HG02588 (cell line): Measurements from ENCODE around the gene LRRN4.
"Not testable (repeated sequence)": the region's sequence is repeated elsewhere in the genome, so short reads cannot be mapped to it uniquely, and the experiment has no call there.

Source experiments
- ATAC-seq: cut with Tn5 transposase; IDR thresholded peaks from one replicate; pipeline ENCODE4 v1.9.1; 2021; ENCODE audit warnings: mild to moderate bottlenecking, moderate library complexity; ENCODE audit not compliant: unreplicated experiment

The LRRN4 gene

DNA sequence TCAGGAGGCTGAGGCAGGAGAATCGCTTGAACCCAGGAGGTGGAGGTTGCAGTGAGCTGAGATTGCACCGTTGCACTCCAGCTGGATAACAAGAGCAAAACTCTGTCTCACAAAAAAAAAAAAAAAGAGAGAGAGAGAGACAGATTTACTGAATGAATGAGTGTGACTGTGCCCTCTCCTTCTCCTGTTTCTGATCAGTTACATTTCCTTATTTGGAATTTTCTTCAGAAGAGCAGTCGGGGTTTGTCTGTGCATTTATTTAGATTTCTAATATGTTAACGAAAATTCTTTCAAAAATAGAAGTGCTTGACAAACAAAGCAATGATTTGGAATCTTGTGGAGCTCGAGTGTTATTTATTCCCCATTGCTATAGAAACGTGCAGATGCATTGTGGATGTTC, 6.4 kb upstream of the LRRN4 start:
- no peak for ATAC-seq

DNA sequence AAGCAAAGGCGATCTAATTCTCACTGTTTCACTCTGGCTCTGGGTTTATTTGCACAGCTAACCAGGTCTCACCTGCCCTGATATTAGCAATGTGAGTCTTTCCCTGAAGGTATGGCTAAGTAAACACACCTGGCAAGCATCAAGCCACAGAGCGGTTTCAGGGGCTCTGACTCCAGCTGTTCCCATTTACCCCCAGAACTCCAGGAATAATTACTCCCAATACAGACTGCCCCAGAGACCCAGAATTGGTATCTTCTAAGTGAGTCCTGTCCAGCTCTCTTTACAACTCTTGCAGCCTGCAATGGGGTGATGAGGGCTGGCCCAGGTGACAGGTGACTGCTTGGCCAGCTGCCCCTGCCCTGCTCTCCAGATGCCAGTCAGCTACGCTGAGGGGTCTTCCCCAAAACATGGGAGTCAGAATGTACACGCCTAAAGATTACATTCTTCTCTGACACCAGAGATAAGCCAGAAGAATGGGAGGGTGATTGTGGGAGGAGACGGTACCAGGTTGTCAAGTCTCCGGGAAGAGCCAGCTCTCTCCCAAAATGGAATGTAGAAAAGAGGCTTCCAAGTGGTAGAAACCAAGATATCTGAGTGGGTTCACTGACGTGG, 4.9 kb upstream of the LRRN4 start:
- ATAC-seq: no peak

DNA sequence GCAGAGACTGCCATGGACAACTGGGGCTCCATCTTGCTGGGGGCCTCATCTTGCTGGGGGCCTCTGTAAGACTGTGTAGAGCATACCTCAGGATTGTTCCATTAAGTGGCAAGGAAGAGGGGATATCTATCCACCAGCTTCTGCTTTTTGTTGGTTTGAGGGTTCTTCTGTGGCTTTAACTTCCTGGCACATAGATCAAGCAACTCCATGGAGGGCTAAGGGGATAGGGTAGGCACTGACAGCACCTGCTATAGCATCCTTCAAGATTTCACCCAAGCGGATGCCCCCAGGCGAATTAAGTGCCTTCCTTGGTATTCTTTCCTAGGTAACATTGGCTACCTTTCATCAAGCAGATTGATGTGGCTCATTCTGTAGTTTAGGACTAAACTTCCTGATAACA, 3.8 kb upstream of the LRRN4 start:
- ATAC-seq: no peak

DNA sequence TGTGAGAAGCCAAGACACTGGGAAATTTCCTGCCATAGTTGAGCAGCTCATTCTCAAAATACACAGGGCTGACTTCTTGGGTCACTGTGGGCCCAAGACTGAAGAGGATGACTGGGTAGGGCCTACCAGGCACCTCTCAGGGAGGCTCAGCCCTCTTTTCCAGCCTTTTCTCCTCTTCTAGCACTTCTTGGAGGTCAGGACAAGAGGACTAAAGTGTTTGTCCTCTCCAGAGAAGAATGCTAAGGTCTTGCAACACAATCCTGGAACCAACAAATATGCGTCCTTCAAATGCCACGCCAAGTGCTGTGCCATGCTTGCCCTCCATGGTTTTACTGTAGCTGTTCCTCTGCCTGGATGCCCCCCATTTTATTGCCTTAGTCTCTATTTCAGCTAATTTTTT, 3.3 kb upstream of the LRRN4 start:
- no peak for ATAC-seq

DNA sequence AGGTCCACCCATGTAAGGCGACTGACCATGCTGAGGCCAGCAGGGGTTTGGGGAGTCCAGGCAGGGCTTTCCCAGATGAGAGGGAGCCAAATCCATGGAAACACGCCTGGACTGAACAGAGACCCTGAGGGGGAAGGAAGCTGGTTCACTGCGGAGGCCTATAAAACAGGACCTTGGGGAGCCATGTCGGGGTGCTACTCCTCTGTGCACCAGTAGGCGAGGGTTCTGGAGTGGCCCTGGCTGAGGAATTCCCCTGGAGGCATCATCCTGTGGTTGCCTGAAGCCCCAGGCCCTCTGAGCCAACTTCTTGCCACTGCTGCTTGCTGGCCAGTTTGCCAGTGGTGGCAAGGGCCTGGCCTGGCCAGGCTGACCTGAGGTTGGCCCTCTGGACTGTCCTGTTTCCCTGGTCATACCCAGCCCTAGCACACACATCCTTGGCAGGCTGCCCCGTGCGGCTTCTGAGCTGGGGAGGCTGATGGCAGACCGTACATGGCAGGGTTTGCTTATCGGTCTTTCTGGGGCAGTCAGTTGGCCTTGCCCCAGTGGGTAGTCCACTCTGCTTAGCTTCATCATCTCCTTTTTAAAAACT, 2.2 kb upstream of the LRRN4 start:
- no peak for ATAC-seq

DNA sequence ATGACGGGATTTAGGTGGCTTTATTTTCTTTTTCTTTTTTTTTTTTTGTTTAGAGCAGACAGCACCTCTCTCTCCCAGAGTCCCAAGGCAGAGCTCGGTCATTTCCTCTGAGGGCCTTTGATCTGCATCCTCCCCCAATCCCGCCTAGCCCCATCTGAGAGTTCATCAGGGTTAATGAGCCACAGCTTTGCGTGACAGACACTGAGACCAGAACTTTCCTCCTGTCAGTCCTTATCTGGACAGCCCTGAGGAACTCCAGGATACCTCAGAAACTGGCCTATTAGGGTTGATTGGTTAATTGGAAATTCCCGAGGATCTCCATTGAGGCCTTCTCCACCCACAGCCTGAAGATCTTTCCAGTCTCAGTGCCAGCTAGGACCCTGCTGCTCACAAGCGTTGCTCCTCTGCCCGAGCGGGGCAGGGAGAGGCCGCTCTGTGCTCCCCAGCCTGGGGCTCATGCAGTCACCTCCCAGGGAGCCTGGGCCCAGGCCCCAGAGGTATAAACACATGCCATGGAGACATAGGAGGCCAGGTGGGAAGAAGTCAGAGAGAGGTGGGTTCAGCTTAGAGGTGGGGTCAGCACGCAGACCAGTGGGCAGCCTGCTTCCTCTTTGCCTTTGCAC, 1.4 kb upstream of the LRRN4 start:
- ATAC-seq: no peak

DNA sequence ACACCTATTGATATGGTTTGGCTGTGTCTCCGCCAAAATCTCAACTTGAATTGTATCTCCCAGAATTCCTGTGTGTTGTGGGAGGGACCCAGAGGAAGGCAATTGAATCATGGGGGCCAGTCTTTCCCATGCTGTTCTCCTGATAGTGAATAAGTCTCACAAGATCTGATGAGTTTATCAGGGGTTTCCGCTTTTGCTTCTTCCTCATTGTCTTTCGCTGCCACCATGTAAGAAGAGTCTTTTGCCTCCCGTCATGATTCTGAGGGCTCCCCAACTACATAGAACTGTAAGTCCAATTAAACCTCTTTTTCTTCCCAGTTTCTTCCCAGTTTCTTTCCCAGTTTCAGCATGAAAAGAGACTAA, 810 bp upstream of the LRRN4 start:
- ATAC-seq: not testable (repeated sequence)

DNA sequence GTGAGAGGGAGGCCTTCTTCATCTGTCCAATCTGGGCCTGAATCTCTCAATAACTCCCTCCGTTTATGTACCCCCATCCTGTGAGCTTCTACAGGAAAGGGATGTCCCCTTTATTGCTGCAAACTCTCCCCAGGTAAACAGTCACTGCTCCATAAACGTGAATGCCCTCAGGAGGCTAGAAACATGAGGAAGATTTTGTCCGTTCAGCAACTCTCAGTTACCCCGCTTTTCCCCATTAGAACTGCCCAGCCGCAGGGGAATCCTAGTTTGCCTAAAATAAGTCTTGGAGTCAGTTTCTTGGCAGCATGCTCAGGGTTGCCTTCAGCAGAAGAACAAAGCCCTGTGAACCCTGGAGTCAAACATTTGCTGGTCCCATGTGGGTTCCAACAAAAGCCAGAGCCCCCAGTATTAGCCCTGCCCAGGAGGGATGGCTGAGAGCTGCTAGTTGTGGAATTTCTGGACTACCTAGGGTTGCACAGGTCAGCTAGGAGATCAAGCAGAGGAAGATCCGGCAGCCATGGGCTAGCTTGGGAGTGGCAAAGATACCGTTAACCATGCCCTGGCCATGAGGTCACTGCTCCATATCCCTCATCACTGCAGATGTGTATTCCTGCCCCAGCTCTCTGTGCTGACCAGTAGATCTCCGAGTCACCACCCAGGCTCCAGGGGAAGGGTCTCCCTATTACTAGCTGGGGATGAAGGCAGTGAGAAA, 640 bp downstream of the LRRN4 start:
- no peak for ATAC-seq

DNA sequence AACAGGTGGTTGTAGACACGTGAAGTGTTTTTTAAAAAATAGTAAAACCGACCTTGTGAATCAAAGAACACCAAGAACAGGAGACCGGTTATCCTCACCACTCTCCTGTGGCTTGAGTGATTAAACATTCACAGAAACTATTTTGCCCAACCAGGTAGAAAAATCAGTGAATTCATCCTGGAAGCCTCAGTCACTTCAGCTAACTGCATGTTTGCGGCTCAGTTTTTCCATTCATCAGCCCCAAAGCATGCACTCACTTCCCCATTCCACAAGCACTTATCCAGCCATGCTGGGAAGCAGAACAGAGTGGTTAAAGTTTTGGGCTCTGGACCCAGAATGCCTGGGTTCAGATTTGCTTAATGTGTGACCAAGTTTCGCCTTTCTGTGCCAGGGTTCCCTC, 2.4 kb downstream of the LRRN4 start:
- no peak for ATAC-seq

DNA sequence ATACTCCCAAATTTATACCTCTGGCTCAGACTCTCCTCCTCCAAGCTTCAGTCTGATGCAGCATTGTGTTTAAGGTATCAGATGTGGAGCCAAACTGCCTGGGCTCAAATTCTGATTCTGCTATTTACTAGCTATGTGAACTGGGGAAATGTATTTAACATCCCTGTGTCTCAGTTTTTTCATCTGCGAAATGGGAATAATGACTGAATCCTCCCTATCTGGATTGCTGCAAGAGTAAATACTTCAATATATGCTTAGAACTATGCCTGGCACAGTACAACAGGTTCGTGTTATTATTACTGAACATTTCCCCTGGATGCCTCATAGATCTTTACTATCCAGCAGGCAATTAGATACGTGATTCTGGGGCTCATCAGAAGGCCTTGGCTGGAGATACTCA, 5.5 kb downstream of the LRRN4 start:
- ATAC-seq: no peak

DNA sequence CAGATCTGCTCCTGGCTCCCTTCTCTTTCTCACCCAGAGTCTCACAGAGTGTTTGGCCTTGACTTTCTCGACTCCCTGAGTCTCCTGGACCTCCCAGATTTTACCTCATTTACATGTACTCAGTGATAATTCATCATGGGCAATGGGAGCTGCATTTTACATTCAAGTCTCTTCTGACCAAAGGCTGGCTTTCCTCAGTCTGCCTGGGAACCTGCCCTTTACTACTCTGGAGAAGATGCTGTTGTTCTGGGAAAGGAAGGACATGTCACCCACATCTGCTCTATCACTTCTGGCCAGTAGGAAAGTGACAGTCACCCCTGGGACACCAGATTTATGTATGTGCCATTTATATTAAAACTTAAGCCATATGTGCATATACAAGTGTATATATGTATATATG, 7.4 kb downstream of the LRRN4 start:
- no peak for ATAC-seq

DNA sequence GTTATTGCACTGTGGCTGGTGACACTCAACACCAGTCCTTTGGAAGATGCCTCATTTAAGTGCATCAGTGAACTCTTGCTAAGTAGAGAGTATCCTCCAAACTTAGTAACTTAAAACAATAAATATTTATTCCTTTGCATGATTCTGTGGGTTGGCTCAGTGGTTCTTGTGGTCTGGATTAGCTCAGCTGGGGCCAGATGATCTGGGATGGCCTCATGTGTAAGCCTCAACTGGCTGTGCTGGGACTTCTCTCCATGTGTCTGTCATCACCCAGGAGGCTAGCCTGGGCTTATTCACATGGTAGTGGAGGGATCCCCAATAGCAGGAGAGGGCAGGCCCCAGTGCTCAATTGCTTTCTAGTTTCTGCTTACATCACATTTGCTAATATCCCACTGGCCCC, 8.3 kb downstream of the LRRN4 start:
- no peak for ATAC-seq

DNA sequence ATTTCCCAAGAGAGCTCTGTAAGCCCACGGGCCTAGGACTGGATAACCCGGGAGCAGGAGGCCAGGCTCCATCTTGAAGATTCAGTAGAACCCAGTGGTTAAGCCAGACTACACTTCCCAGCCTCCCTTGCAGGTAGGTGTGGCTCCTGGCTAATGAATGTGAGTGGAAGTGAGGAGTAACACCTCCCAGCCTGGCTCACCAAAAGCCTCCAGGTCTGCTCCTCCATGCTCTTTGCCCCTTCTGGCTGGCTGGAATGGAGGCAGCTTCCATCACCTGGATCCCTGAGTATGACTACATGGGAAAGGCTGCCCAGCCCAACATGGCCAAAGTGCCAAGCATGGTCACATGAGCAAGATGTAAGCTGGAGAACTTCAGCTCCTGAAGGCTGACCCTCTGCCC, 9.7 kb downstream of the LRRN4 start:
- no peak for ATAC-seq

DNA sequence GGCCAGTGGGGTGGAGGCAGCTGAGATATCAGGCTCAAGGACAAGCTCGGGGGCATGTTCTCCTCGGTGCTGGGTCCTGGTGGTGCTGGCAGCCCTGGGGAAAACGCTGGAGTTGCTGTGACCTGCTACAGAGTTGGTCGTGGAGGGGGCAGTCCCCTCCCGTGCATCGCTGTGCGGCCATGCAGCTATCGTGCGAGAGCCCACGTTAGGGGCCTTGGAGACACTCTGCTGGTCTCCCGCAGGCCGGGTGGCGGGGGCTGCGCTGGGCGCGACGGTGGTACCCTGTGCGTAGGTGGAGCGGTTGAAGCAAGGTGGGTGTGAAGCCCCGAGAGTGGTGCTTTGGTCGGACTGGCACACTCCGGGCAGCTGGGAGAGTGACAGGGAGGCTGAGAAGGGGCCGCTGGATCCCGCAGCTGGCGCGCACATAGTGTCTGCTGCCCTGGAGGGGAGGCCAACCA, 12.0 kb downstream of the LRRN4 start:
- no peak for ATAC-seq

DNA sequence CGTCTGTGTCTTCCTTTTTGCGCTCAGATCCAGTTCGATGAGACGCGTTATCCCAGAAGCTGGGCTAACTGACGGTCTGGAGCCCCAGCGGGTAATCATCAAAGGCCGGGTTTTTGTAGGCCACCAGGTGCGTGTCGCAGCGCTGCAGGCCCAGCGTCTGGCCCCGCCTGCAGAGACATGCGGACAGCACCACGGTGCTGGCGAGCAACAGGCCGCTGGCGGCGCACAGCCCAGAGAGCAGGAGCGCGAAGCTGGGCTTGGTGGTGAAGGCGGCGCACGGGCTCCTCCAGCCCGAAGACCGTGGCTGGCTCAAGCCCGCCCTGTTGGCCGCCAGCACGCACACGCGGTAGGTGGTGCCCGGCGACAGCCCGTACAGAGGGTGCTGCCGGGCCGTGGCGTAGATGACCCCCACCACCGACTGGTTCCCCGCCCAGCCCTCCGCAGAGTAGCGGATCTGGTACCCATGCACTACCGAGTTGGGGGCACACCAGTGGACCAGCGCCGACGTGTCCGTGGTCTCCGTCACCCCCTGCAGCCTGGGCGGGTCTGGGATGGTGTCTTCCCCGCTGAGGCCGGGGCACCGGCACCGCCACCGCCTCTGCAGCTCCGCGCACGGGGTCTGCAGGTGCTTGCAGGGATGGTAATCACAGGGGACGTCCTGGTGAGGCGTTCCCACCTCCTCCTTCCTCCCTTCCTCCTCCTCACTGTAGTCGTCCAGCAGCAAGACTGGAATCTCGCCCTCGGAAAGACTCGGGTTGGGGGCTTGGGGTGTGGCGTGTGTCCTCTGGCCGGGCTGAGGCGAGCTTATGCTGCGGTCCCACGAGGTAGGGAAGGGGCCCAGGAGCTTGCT, 12.7 kb downstream of the LRRN4 start:
- ATAC-seq: no peak

DNA sequence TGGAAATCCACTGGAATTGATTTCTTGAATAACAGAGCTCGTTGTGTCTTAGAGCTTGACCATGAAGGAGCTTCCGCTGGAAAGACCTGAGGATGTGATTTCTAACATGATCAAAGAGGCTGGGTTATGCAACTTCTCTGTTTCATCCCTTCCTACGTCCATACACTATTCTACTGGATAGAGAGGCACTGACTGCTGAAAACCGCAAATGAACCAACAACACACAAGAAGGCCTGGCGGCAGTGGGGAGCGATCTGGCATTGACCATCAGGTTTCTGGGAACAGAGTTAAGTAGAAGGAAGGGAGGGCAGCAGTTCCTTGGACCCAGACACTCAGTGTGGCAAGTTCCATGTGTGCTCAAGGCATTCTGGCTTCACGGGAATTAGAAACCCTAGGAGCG, 13.3 kb downstream of the LRRN4 start:
- ATAC-seq: no peak

DNA sequence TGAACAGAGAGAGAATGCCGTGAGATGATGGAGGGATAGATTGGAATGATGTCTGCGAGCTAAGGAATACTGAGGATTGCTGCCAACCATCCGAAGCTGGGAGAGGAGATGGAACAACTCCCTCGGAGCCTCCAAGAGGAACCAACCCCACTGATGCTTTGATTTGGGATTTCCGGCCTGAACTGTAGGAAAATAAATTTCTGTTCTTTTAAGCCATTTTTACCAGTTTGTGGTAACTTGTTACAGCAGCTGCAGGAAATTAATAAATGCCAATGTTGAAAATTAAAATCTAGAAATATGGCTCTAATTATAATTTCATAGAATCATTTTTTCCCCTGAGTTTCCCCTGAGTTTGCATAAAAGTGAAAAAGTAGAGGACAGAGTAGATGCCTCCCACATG, 14.1 kb downstream of the LRRN4 start:
- ATAC-seq: no peak

DNA sequence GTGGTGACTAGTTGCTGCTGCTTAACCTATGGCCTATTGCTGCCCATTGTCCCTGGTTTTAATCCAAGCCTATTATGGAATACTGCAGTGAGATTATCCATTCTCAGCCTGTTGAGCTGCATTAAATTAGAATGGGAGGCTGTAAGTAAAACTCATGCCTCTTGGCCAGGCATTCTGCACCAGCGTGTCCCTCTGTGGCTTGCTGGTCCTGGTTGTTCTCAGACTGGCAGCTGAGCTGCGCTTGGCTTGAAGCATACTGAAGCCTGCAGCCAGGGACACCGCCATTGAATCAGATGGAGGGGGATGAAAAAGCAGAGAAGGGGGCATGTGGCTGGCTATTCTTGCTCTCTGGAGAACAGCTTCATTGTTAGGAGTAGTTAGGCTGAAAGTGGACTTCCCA, 15.6 kb downstream of the LRRN4 start:
- no peak for ATAC-seq

DNA sequence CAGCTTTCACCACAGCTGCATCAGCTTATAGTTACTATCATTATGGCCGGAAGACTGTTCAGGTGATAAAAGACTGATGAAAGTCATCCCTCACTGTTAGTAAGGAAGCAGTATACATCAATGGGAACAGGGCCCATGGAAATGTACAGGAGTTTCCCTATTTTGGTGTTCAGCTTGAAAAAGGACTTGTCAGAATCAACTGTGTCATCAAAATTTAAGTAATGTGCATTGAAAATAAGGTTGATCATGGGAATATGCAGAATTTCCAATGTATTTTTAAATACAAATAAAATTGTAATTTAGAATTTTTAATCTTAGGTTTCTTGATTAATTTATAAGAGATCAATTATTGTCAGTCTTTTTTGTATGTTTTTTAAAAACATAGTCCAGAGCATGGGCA, 16.8 kb downstream of the LRRN4 start:
- no peak for ATAC-seq

DNA sequence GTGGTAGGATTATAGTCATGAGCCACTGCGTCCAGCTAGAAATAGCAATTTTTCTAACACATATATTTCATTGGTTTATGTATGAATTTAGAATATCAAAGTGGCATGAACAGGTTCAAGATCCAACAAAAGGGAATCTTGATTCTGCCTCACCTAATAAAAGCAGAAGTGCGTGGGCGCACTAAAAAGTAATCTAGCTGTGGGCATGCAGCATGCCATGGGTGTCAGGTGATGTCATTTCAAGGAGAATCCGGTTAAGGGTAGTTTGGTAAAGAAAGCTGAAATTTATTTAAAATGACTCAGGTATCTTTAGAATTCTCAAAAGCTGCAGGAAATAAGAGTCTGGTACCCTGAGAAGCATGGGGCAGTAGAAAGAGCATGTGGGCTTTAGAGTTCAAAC, 17.6 kb downstream of the LRRN4 start:
- ATAC-seq: no peak
